ENCODE measurements around the gene SLC22A6.
"Not testable (repeated sequence)": the region's sequence is repeated elsewhere in the genome, so short reads cannot be mapped to it uniquely, and the experiment has no call there.

Gene SLC22A6

DNA sequence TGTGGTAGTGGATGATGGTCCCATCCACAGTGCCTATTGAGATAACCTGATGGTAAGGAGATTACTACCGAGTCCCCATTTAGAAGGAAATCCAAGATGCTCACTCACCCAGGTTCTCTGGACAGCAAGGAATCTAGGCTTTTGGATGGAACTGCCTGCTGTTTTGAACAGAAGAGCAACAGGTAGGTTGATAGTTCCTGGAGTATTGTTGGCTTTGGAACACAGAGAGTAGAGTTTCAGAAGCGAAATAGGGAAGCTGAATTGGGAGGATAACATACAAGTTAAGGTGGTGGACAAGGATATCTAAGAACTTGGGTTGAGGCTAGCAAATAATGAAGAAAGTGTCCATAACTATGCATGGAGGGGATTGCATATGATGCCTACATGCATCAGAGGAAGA, 27.6 kb downstream of the SLC22A6 start:
- no peak for DNase-seq (ENCODE audit: insufficient read length, low spot score)
- no peak for FAIRE-seq
- TF ChIP-seq, protein P1, sequence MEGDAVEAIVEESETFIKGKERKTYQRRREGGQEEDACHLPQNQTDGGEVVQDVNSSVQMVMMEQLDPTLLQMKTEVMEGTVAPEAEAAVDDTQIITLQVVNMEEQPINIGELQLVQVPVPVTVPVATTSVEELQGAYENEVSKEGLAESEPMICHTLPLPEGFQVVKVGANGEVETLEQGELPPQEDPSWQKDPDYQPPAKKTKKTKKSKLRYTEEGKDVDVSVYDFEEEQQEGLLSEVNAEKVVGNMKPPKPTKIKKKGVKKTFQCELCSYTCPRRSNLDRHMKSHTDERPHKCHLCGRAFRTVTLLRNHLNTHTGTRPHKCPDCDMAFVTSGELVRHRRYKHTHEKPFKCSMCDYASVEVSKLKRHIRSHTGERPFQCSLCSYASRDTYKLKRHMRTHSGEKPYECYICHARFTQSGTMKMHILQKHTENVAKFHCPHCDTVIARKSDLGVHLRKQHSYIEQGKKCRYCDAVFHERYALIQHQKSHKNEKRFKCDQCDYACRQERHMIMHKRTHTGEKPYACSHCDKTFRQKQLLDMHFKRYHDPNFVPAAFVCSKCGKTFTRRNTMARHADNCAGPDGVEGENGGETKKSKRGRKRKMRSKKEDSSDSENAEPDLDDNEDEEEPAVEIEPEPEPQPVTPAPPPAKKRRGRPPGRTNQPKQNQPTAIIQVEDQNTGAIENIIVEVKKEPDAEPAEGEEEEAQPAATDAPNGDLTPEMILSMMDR (IDR thresholded peaks at IDR 0.05; ENCODE audit: insufficient read depth, missing control alignments), result no peak

DNA sequence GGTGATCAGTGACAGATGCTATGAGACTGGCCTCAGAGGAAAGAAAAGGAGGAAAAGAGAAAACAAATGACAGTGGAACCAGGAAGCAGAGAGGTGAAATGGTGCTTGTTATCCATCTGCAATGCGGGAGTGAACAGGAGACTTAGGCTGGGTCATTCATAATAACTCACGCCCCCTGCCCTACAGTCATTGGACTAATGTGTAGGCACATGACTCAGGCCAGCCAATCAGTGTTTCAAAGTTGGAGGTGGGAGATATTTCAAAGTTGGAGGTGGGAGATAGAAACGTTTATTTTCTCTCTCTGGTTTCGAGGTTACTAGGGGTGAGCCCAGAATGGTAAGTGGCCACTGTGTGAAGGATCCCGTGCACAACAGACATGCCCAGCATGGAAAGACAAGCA, 30.3 kb downstream of the SLC22A6 start:
- TF ChIP-seq, protein P1 (IDR thresholded peaks at IDR 0.05; ENCODE audit: insufficient read depth, missing control alignments), result no peak
- FAIRE-seq, result no peak
- no peak for DNase-seq (ENCODE audit: insufficient read length, low spot score)

- TF ChIP-seq, protein P1 (IDR thresholded peaks at IDR 0.05; ENCODE audit: insufficient read depth, missing control alignments), result no peak
- DNase-seq (ENCODE audit: insufficient read length, low spot score) (no peak), FAIRE-seq (no peak)
Observed at GRCh38 chr11:62953811-62954210, 31.0 kb downstream of the SLC22A6 start.

DNA sequence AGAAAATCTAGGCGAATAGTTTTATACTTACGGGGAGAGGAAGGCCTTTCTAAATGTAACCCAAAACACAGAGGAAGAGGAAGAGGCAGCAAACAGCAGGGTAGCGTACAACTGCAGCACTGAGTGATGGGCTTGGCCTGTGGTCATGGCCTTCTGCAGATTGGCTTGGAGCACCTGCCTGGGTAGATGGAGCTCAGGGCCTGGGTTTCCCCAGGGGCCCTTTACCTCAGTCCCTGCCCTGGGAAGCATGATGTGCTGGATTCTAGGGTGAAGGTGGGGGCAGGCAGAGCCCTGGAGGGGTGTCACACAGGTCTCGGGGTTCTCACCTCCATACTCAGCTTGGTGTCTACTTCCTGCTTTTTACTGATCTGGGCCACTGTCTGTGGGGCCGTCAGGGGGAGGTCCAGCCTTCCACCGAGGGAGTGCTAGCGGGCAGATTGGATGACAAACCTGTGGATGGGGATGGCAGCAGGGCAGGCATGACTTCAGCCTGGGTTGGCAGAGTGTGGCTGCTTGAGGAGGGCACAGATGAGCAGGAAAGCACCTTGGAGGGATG, 35.9 kb downstream of the SLC22A6 start:
- FAIRE-seq (no peak), DNase-seq (ENCODE audit: insufficient read length, low spot score) (no peak)
- TF ChIP-seq, protein P1 (IDR thresholded peaks at IDR 0.05; ENCODE audit: insufficient read depth, missing control alignments), result no peak

DNA sequence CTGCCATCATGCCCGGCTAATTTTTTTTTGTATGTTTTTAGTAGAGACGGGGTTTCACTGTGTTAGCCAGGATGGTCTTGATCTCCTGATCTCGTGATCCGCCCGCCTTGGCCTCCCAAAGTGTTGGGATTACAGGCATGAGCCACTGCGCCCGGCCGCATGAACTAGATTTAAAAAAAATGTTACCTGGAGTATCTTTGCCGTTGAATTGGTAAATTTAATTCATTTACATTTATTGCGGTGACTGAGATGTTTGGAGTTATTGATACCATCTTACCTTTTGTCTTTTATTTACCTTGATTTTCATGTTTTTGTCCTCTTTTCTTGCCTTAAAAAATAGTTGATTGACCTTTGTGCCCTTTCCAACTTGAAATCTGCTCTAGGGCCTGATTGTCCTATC, 39.2 kb downstream of the SLC22A6 start:
- not testable (repeated sequence) for FAIRE-seq; DNase-seq (ENCODE audit: insufficient read length, low spot score)

GRCh38 chr11:62937528-62937927, 47.2 kb downstream of the SLC22A6 start:
- FAIRE-seq; DNase-seq (ENCODE audit: insufficient read length, low spot score): not testable (repeated sequence)

DNA sequence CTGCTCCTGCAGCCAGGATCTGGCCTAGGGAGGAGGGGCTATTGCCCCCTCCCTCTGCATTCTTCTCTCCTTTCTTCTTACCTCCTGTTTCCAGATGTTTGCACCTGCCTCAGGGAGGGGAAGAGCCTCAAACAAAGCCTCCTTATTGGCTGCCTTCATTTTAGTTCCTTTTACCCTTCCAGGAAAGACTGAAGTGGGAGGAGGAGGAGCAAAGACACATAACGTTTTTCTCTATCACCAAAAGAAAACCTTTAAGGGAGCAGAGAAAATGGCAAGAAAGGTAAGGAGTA, 50.3 kb downstream of the SLC22A6 start:
- no peak for DNase-seq (ENCODE audit: insufficient read length, low spot score)
- no peak for FAIRE-seq
- TF ChIP-seq, protein P1 (IDR thresholded peaks at IDR 0.05; ENCODE audit: insufficient read depth, missing control alignments), result no peak

- no peak for FAIRE-seq
- TF ChIP-seq, protein P1 (IDR thresholded peaks at IDR 0.05; ENCODE audit: insufficient read depth, missing control alignments), result no peak
- DNase-seq (ENCODE audit: insufficient read length, low spot score), result no peak
Observed at GRCh38 chr11:62933750-62934495, 50.8 kb downstream of the SLC22A6 start.

Measured in D721Med (cell line).